Upper lobe of left lung (tissue), 4 donors: ENCODE measurements around the gene C1QC.

Experiments
- EP300 ChIP-seq, 4 donors: sonication (generic); formaldehyde crosslinking; IDR thresholded peaks; one replicate each; pipeline ENCODE4 v1.5.1; 2017; ENCODE audit warnings: antibody characterized with exemption in 4 of 4, control low read depth in 2 of 4
- POLR2A ChIP-seq, 4 donors: fragments of 450-650 bp; IDR thresholded peaks; one replicate each; pipeline ENCODE4 v1.5.1; 2016 to 2017; ENCODE audit warnings: antibody characterized with exemption in 4 of 4, mild to moderate bottlenecking in 2 of 4
- TF ChIP-seq, protein P1 (sequence below), 6 experiments: fragments of 450-650 bp in 4 of 6; fragments of 200-600 bp in 2 of 6; sonication (generic) in 2 of 6; IDR thresholded peaks; one replicate each; pipeline ENCODE4 v1.5.1; 2016 to 2019; ENCODE audit warnings: antibody characterized with exemption in 6 of 6

DNA sequence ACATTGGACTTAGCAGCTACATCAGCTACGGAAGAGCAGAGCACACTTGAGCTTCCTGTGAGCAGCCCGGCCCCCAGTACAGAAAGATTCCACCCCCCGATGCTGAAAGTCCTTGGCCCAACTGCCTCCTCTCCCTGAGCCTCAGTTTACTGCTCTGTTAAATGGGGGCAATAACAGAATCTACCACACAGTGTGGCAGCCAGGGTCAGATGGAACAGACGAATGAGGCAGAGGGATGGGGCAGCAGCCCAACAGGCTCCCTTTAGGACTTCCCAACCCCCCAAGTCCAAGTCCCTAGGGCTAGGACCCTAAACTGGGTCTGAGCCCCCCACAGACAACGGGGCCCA lies 29.9 kb upstream of the C1QC start:
- TF ChIP-seq, protein P1, sequence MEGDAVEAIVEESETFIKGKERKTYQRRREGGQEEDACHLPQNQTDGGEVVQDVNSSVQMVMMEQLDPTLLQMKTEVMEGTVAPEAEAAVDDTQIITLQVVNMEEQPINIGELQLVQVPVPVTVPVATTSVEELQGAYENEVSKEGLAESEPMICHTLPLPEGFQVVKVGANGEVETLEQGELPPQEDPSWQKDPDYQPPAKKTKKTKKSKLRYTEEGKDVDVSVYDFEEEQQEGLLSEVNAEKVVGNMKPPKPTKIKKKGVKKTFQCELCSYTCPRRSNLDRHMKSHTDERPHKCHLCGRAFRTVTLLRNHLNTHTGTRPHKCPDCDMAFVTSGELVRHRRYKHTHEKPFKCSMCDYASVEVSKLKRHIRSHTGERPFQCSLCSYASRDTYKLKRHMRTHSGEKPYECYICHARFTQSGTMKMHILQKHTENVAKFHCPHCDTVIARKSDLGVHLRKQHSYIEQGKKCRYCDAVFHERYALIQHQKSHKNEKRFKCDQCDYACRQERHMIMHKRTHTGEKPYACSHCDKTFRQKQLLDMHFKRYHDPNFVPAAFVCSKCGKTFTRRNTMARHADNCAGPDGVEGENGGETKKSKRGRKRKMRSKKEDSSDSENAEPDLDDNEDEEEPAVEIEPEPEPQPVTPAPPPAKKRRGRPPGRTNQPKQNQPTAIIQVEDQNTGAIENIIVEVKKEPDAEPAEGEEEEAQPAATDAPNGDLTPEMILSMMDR (IDR thresholded peaks at IDR 0.05) = no peak
- TF ChIP-seq POLR2A (IDR thresholded peaks at IDR 0.05) (no peak), EP300 (IDR thresholded peaks at IDR 0.05) (no peak)
